Lower lobe of right lung (tissue), 2 donors: ENCODE results near the gene UBASH3B. TPM values are rescaled to one million over a fixed set of nuclear protein-coding genes. Genes with fewer than 3 reads are reported as not detected.
A peak's percentile ranks its signal among the peaks of the same experiment; 100 is the strongest.

ENCODE experiments used
- ATAC-seq, 2 donors: fragments of 200-7000 bp; cut with Tn5 transposase; one replicate each; pipeline ENCODE4 v1.9.1; 2020 to 2022; ENCODE audit warnings: mild to moderate bottlenecking in 2 of 2, moderate library complexity in 2 of 2
- DNase-seq: peaks from one replicate; pipeline ENCODE4 v3.0.0-alpha.2; 2020
- H3K27ac ChIP-seq: fragments of 200-600 bp; one replicate; pipeline ENCODE4 v1.8.0; 2022
- H3K27me3 ChIP-seq: fragments of 200-600 bp; one replicate; pipeline ENCODE4 v1.8.0; 2022; ENCODE audit warnings: low read depth
- H3K36me3 ChIP-seq: fragments of 200-600 bp; one replicate; pipeline ENCODE4 v1.8.0; 2022; ENCODE audit warnings: mild to moderate bottlenecking
- H3K4me1 ChIP-seq: fragments of 200-600 bp; one replicate; pipeline ENCODE4 v1.8.0; 2022
- H3K4me3 ChIP-seq: fragments of 200-600 bp; one replicate; pipeline ENCODE4 v1.8.0; 2022; ENCODE audit warnings: mild to moderate bottlenecking
- H3K9me3 ChIP-seq: fragments of 200-600 bp; one replicate; pipeline ENCODE4 v1.8.0; 2022
- intact Hi-C: fragments of 100-400 bp; cut with DNase I; formaldehyde crosslinking; loops from one replicate; pipeline ENCODE4 v1.11.0; 2022
- total RNA-seq: library from RNA; stranded (reverse); fragmentation: NEBNext Ultra II Directional; extraction: Animal tissue kit (Norgen Biotek cat#: 25700); gene quantifications from one replicate; pipeline ENCODE4 v1.2.1, GENCODE V29; 2021
- TF ChIP-seq, protein P1 (sequence below): fragments of 200-600 bp; IDR thresholded peaks from one replicate; pipeline ENCODE4 v1.8.0; 2022; ENCODE audit warnings: antibody characterized with exemption, mild to moderate bottlenecking
- donor health status: DM: no; HTN: yes; CAD: no; lungs with severe emphysema.

UBASH3B gene
- total RNA-seq, 1 donor from 2014 or later: 64.7 TPM

DNA sequence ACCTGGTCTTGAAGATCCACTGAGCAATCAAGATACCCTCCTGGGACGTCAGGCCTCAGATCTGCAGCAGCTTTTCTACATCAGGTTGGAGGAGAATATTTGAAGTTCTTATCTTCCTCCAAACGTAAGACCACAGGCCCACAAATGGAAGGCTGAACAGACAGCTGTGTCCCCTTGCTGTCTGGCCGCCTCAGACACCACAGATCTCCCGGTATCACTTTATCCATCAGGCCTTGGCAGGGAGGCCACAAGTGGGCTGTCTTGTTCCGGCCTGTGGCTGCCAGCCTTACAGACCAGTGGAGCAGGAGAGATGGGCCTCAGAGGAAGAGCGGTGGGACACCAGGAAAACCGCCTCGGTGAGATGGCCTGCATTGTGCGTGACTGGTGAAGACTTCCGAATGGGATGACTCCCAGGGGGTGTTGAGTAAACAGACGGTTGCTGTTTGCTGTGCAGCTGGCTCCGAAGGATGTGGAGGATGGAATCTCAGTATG, 15.9 kb downstream of the UBASH3B start:
- DNase-seq (no peak), ATAC-seq (peak; percentile 26 to 53)
- intact Hi-C loops: no loop called here

DNA sequence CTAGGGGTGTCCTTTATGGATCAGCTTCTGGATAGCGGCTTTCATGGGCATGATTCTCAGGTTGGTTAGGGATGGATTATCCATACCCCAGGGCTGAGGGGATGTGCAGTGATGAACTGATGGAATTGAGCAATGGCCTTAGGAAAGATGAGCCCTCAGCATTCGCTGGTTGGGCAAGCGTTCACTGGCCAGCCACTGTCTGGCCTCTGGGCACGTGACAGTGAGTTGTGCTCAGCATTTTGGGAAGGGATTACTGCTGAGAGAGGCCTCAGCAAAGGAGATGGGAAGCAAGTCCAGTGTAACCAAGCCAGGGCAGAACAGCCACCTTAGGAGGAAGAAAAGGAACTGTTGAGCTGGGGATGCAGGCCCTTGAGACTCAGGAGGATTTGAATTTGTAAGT, 17.4 kb downstream of the UBASH3B start:
- no peaks in the 10 kb centered on the region for H3K9me3 ChIP-seq
- intact Hi-C loops: no loop called here
- no peaks in the 10 kb centered on the region for H3K27me3 ChIP-seq
- DNase-seq (peak; percentile 60), ATAC-seq (peak; percentile 31 to 52)
- H3K36me3 ChIP-seq: no peaks in the 10 kb centered on the region
- peaks cover 31% of the 10 kb centered on the region for H3K4me1 ChIP-seq
- H3K4me3 ChIP-seq: no peak overlapping the region
- TF ChIP-seq, protein P1, sequence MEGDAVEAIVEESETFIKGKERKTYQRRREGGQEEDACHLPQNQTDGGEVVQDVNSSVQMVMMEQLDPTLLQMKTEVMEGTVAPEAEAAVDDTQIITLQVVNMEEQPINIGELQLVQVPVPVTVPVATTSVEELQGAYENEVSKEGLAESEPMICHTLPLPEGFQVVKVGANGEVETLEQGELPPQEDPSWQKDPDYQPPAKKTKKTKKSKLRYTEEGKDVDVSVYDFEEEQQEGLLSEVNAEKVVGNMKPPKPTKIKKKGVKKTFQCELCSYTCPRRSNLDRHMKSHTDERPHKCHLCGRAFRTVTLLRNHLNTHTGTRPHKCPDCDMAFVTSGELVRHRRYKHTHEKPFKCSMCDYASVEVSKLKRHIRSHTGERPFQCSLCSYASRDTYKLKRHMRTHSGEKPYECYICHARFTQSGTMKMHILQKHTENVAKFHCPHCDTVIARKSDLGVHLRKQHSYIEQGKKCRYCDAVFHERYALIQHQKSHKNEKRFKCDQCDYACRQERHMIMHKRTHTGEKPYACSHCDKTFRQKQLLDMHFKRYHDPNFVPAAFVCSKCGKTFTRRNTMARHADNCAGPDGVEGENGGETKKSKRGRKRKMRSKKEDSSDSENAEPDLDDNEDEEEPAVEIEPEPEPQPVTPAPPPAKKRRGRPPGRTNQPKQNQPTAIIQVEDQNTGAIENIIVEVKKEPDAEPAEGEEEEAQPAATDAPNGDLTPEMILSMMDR: no peak
- no peak overlapping the region for H3K27ac ChIP-seq

More for the DNA sequence above, 15.9 kb downstream of the UBASH3B start:
- Histone ChIP-seq H3K36me3 (no peaks in the 10 kb centered on the region), H3K4me1 (peaks cover 35% of the 10 kb centered on the region), H3K27ac (peak overlapping the region; percentile 36), H3K4me3 (no peak overlapping the region), H3K27me3 (no peaks in the 10 kb centered on the region), H3K9me3 (no peaks in the 10 kb centered on the region)
- TF ChIP-seq, protein P1: no peak

DNA sequence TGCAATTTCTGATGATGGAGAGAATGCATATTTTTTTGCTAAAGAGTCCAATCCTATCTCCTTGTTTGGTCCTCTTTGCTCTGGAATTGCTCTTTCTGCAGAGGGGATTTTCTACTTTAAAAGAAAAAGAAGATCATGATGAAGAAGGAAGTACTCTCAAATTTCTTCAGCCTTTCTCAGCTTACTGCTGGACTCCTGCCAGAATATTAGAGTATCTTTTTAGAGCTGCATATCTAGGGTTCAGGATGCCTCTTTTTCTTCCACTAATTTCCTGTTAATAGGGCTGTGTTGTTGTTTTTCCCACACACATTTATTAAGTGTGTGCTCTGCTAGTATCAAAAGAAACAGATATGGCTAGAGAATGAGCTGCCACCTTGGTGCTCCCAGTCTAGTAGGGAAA, 18.2 kb downstream of the UBASH3B start:
- Histone ChIP-seq H3K4me3 (no peak overlapping the region), H3K9me3 (no peaks in the 10 kb centered on the region), H3K27me3 (no peaks in the 10 kb centered on the region), H3K27ac (no peak overlapping the region), H3K4me1 (peaks cover 31% of the 10 kb centered on the region), H3K36me3 (no peaks in the 10 kb centered on the region)
- DNase-seq: no peak
- TF ChIP-seq, protein P1: no peak
- no peak for ATAC-seq
- intact Hi-C loops: no loop called here

DNA sequence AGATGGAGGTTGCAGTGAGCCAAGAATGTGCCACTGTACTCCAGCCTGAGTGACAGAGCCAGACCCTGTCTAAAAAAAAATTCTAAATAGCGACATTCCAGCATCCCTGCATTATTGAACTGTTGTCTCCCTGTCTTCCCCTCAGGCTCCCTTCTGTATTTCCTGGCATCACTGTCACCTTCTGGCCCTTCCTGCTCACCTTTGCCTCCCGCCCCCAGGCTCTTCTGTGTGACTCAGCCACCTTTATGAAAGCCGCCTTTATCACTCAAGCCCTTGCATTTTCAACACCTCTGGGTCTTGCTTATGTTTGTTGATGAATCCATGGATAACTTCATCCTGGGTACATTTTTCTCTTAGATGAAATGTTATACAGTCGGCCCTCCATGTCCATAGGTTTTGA, 21.1 kb downstream of the UBASH3B start:
- TF ChIP-seq, protein P1: no peak
- ATAC-seq: no peak
- intact Hi-C loops: no loop called here

DNA sequence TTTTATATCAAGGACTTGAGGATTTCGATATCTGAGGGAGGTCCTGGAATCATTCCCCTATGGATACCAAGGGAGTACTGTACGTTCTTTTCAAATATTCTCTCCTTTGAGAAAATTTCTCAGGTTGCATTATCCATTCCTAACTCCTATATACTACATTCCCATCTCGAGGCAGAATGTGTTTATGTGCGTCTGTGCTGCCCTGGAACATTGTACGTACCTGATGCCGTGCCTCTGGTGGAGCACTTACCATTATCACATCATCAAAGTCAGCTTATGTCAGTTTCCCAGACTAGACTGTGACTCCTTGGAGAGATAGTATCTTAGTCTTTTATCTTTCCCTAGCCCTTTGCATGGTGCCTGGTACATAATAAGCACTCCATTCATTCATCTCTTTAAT, 21.7 kb downstream of the UBASH3B start:
- H3K9me3 ChIP-seq: no peaks in the 10 kb centered on the region
- H3K4me3 ChIP-seq: no peak overlapping the region
- peaks cover 31% of the 10 kb centered on the region for H3K4me1 ChIP-seq
- no peak overlapping the region for H3K27ac ChIP-seq
- H3K36me3 ChIP-seq: no peaks in the 10 kb centered on the region
- no peak for ATAC-seq
- DNase-seq: no peak
- TF ChIP-seq, protein P1: no peak
- H3K27me3 ChIP-seq: no peaks in the 10 kb centered on the region
- intact Hi-C loops: no loop called here

More for the DNA sequence above, 21.1 kb downstream of the UBASH3B start:
- Histone ChIP-seq H3K36me3 (no peaks in the 10 kb centered on the region), H3K4me3 (no peak overlapping the region), H3K27me3 (no peaks in the 10 kb centered on the region), H3K27ac (no peak overlapping the region), H3K9me3 (no peaks in the 10 kb centered on the region), H3K4me1 (peaks cover 31% of the 10 kb centered on the region)
- DNase-seq: no peak
